HG02884 (cell line): Measurements from ENCODE around the gene PMEL.
"Not testable (repeated sequence)": the region's sequence is repeated elsewhere in the genome, so short reads cannot be mapped to it uniquely, and the experiment has no call there.

Experiments
- ATAC-seq: cut with Tn5 transposase; IDR thresholded peaks from one replicate; pipeline ENCODE4 v1.9.1; 2021; ENCODE audit warnings: mild to moderate bottlenecking, moderate library complexity; ENCODE audit not compliant: unreplicated experiment

PMEL gene

DNA sequence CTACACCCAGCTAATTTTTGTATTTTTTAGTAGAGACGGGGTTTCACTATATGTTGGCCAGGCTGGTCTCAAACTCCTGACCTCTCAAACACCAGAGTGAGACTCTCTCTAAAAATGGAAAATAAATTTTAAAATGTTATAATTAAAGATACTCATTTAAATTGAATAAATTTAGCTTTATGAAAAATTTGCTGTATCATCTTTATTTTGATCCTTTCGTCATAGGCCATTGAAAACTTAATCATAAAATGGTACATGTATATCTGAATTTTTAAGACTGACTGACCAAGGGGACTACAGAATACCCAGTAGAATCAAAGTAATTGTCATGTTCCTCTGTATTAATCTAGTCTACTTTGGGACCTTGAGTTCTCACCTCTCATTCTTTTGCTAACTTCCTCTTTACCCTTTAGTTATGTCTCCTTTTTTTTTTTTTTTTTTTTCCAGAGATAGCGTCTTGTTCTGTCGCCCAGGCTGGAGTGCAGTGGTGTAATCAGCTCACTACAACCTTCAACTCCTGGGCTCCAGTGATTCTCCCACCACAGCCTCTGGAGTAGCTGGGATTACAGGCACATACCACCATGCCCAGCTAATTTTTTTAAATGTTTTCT lies 17.5 kb upstream of the PMEL start:
- no peak for ATAC-seq

DNA sequence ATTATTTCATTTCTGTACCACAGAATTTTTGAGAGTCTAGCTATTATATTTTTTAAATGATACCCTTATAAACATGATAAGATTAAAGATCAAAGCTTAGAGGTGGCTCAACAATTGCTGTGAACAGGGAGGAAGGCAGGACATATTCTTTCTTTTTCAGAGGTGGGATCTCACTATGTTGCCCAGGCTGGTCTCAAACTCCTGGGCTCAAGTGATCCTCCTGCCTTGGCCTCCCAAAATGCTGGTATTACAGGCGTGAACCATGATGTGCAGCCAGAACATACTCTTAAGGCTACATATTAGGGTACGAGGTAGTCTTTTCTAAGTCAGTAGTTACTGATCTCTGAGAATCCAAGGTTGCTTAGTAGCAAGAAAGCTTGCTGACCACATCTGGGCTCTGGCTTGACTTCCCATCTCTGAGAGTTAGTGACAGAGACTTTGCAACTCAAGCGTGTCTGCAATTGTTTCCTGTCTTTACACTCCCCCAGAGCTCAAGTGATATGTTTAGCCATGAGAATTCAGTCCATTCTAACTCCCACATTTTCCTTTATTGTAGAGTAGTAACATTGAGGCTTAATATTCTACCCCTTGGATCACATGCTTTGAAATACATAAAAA lies 16.6 kb upstream of the PMEL start:
- ATAC-seq = peak; percentile 76

GRCh38 chr12:55981882-55982281 lies 16.0 kb upstream of the PMEL start:
- not testable (repeated sequence) for ATAC-seq

DNA sequence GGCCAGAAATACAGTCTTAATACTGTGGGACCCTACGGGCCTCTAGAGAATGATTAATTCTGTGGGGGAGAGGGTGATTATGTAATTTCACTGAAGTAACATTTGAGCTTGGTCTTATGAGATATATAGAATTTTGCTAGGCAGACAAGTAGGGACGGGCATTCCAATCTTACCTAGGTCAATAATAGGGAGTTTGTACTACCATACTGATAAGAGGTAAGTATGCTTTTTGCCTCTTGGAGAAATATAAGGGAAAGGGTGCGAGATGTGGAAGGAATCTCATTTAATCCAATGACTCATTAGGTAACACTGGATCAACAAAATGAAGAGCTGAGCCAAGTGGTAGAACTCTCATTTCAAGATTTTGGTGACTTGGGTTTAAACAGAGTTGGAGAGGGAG lies 13.2 kb upstream of the PMEL start:
- ATAC-seq = no peak

DNA sequence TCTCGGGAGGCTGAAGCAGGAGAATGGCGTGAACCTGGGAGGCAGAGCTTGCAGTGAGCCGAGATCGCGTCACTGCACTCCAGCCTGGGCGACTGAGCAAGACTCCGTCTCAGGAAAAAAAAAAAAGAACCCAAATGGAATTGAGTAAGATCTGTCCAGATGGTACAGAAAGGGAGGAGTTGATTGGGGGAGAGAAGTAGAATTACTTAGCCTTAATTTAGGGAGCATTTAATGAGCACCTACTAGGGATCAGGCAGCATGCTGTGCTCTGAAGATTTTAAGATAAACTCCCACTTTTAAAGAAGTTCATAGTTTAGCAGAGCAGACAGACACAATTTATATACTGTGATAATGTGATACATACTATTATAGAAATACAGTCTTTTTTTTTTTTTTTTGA lies 12.6 kb upstream of the PMEL start:
- no peak for ATAC-seq

GRCh38 chr12:55974308-55974730 lies 8.5 kb upstream of the PMEL start:
- ATAC-seq = peak; percentile 8

GRCh38 chr12:55973599-55974307 lies 7.9 kb upstream of the PMEL start, which contains the start of gene RAB5B:
Gene RAB5B (plus strand): TSS chr12:55974078. CDS start chr12:55986961, 12,883 bp downstream.
- ATAC-seq = peak; percentile 89

DNA sequence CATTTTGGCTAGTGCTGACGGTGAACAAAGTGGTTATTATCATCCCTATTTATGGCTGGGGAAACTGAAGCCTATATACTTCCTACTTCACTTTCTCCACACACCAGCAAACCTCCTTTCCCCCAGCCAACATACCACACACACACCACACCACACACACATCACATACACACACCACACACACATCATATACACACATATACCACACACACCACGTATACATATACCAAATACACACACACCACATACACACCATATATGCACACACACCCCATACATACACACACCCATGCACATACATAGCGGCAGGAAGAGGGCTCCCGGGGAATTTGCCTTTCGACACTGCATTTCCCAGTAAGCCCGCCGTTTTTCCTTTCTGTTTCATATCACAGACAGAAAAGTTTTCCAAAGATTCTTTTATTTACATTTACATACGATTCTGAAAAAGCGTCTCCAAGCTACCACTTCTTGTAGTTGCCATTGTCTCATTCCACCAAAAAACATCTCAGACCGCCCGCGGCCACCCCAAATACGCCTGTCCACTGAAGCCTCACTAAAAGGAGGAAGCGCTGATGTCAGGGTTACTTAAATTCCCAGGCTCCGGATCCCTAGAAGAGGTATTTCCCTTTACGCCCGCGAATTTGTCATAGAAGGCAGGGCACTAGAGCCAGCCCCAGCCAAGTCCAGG lies 7.2 kb upstream of the PMEL start:
- ATAC-seq = no peak

GRCh38 chr12:55972456-55972855 lies 6.6 kb upstream of the PMEL start:
- no peak for ATAC-seq

- no peak for ATAC-seq
Observed at GRCh38 chr12:55972042-55972441, 6.2 kb upstream of the PMEL start.

GRCh38 chr12:55970775-55971174 lies 4.9 kb upstream of the PMEL start:
- ATAC-seq = no peak

GRCh38 chr12:55969356-55969755 lies 3.5 kb upstream of the PMEL start:
- ATAC-seq = no peak

DNA sequence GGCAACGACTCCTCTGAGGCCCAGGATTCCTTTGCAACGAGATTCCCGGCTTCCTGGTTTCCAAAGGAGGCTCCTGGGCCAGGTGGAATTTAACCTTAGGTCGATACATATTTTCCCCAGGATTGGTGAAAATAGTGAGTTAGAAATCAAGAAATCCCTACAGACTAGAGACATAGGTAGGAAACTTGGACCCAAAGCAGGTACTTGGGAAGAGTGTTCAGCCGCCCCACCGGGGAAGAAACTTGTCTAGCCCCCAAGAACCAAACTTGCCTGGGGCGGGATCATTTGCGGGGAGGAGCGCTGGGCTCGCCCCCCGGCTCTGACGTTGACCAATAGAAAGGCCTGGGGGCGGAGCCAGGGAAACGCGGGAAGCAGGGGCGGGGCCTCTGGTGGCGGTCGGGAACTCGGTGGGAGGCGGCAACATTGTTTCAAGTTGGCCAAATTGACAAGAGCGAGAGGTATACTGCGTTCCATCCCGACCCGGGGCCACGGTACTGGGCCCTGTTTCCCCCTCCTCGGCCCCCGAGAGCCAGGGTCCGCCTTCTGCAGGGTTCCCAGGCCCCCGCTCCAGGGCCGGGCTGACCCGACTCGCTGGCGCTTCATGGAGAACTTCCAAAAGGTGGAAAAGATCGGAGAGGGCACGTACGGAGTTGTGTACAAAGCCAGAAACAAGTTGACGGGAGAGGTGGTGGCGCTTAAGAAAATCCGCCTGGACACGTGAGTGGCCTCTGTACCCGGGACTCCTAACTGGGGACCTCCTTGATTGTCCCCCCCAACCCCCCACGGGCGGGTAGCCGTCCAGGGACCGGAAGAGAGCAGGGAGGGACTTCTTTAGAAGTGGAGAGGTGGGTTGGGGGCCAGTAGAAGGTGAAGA lies 803 bp upstream of the PMEL start, which contains the start of gene CDK2:
Gene CDK2, plus strand, starts transcription at position 423 of the 874 bp plus-strand sequence. Its CDS starts 179 bp downstream, at position 602.
- ATAC-seq = peak; percentile 93

DNA sequence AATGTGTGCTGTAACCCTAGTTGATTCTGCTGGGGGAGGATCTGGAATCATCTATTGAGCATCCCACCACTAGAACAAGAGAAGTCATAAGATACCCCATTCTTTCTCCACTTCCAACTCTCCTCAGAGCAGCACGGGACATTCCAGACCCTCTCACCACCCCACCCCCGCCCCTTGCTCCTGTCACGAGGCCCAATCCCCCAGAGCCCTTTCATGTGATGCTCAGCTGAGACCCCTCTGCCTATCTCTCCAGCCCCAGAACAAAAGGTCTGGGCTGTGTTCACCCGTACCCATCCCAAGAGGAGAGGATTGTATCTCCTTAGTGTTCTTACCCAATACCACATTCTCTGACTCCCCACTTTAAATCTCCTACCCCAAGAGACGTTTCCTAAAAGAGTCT lies 602 bp downstream of the PMEL start:
- ATAC-seq = no peak

DNA sequence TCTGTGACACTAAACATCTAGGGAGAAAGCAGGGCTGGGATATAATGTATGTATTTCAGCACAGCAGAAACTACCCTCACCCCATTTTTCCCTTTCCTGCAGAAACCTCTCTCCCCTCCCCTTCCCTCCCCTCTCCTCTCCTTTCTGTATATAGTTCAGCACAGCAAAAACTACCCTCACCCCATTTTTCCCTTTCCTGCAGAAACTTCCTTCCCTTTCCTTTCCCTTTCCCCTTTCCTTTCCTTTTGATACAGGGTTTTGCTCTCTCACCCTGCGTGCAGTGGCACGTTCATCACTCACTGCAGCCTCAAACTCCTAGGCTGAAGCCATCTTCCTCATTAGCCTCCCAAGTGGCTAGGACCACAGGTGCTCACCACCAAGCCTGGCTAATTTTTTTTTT lies 2.1 kb downstream of the PMEL start:
- ATAC-seq = no peak

- no peak for ATAC-seq
Observed at GRCh38 chr12:55957106-55957859, 8.6 kb downstream of the PMEL start.

- ATAC-seq = no peak
Observed at GRCh38 chr12:55955800-55956508, 9.9 kb downstream of the PMEL start.

- ATAC-seq = no peak
Observed at GRCh38 chr12:55955344-55955743, 10.5 kb downstream of the PMEL start.

GRCh38 chr12:55946553-55946952 lies 19.3 kb downstream of the PMEL start:
- no peak for ATAC-seq
